Activated naive CD4-positive, alpha-beta T cell treated with anti-CD3 and anti-CD28 coated beads, Interleukin-2, amount 50 U/mL, for 72 hours (primary cell): ENCODE data around the gene TOMM22. TPM values are rescaled to one million over a fixed set of nuclear protein-coding genes. Genes with fewer than 3 reads are reported as not detected.
A peak's percentile ranks its signal among the peaks of the same experiment; 100 is the strongest.

Source experiments
- ATAC-seq, 2 donors: fragments of 150-1000 bp; cut with Tn5 transposase; 2 replicates each; pipeline ENCODE4 v1.10.0; 2021; ENCODE audit warnings: mild to moderate bottlenecking in 2 of 2, moderate library complexity in 2 of 2
- DNase-seq, 2 donors: peaks; one replicate each; pipeline ENCODE4 v3.0.0; 2021 to 2022; ENCODE audit warnings: low spot score in 2 of 2
- H3K27ac Mint-ChIP-seq, 2 donors: one replicate each; pipeline ENCODE4 v1.8.0; 2022; ENCODE audit warnings: mild to moderate bottlenecking in 2 of 2, mixed read lengths in 2 of 2
- H3K36me3 Mint-ChIP-seq, 2 donors: one replicate each; pipeline ENCODE4 v1.8.0; 2022; ENCODE audit warnings: mixed read lengths in 2 of 2
- H3K9me3 Mint-ChIP-seq, 2 donors: one replicate each; pipeline ENCODE4 v1.8.0; 2022; ENCODE audit warnings: mixed read lengths in 2 of 2
- total RNA-seq, 2 donors: library from RNA; stranded (reverse); gene quantifications; one replicate each; pipeline ENCODE4 v1.2.3, GENCODE V29; 2022

TOMM22 gene
- total RNA-seq, 2 donors from 2014 or later, result 116 to 120 TPM

DNA sequence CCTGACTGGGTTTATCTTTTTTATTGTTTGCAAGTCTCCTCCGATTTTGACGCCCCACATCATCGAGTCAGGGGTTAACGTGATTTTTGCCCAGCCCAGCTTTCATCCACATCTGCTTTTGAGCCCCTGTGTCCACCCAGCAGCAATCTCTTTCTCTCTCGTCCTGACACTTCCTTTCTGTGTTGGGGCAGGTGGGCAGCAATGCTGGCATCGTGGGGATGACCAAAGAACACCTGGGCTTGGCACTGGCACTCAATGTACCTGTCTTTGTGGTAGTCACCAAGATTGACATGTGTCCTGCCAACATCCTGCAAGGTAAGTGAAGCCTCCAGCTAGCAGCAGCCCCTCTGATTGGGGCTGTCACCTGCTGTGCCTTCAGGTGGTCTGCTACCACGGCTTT is 39.8 kb downstream of the TOMM22 start:
- no peaks in the 10 kb centered on the region for H3K9me3 Mint-ChIP-seq
- DNase-seq (no peak), ATAC-seq (no peak)
- H3K36me3 Mint-ChIP-seq, result peaks cover 17 to 25% of the 10 kb centered on the region in 2 donors
- peak overlapping the region in 1 of 2 donors; percentile 55 for H3K27ac Mint-ChIP-seq

- no peak for DNase-seq
- Mint-ChIP-seq H3K9me3 (no peaks in the 10 kb centered on the region), H3K36me3 (peaks cover 17 to 19% of the 10 kb centered on the region in 2 donors), H3K27ac (peak overlapping the region in 1 of 2 donors; percentile 55)
- ATAC-seq, result no peak
Measured at GRCh38 chr22:38724176-38724575, 42.4 kb downstream of the TOMM22 start.

DNA sequence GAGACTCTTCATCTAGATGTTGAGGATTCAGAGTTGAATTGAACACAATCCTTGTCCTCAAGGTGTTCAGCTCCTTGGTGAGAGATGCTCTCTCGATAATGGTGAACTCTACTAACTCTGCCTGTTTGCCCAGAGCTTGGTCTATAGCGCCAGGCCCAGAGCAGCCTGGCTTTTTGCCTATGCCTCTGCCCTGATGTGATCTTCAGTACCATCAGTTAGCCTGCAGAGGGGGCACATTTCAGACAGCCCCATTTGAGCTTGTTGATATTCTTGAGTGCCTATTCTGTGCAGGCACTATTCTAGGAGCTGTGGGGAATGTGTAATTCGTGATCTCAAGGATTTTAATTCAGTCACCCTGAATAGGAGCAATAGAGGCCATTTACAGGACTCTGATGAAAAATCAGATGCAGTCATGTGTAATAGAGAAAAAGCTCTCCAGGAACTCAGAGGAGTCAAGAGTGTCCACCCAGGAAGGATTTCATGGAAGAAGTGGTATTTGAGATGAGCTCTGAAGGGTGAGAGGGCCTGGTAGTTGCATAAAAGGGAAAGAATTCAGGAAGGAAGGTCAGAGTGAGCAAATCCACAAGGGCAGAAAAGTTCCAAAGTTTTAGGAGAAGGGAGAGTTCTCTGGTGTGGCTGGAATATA is 43.3 kb downstream of the TOMM22 start:
- Mint-ChIP-seq H3K36me3 (peaks cover 17 to 20% of the 10 kb centered on the region in 2 donors), H3K27ac (peak overlapping the region; percentile 1 to 84), H3K9me3 (no peaks in the 10 kb centered on the region)
- peak in 1 of 2 donors; percentile 38 for DNase-seq
- ATAC-seq, result peak; percentile 24 to 50

DNA sequence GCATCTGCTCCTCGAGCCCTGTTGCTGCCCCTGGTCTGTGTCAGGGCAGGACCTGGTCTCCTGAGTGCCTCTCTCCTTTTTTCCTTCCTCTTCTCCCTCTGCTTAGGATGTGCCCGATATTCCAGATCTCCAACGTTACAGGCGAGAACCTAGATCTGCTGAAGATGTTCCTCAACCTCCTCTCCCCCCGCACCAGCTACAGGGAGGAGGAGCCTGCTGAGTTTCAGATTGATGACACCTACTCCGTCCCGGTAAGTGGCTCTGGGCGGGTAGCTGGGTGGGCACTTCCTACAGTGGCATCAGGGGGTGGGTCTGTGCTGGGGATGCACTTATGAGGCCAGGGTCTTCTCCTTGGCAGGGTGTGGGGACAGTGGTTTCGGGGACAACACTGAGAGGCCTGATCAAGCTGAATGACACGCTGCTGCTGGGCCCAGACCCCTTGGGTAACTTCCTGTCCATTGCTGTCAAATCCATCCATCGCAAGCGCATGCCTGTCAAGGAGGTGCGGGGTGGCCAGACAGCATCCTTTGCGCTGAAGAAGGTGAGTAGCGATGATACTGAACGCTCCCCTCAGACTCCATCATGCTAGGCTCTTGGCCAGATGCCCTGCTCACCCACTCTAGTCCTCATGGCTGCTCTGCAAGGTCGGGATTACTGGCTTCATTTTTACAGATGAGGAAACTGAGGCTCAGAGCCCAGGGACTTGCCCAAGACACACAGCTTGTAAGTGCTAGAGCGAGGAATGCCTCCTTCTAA is 44.3 kb downstream of the TOMM22 start:
- Mint-ChIP-seq H3K9me3 (no peaks in the 10 kb centered on the region), H3K27ac (peak overlapping the region in 1 of 2 donors; percentile 1), H3K36me3 (peaks cover 17 to 25% of the 10 kb centered on the region in 2 donors)
- ATAC-seq (no peak), DNase-seq (peak in 1 of 2 donors; percentile 52)

- peaks cover 11 to 19% of the 10 kb centered on the region in 2 donors for H3K36me3 Mint-ChIP-seq
- ATAC-seq (no peak), DNase-seq (peak in 1 of 2 donors; percentile 51)
- peak overlapping the region; percentile 20 to 44 for H3K27ac Mint-ChIP-seq
- H3K9me3 Mint-ChIP-seq, result no peaks in the 10 kb centered on the region
Measured at GRCh38 chr22:38727123-38727522, 45.4 kb downstream of the TOMM22 start.

- ATAC-seq (no peak), DNase-seq (peak in 1 of 2 donors; percentile 46)
- H3K36me3 Mint-ChIP-seq, result peaks cover 11 to 19% of the 10 kb centered on the region in 2 donors
- peak overlapping the region in 1 of 2 donors; percentile 95 for H3K27ac Mint-ChIP-seq
- no peaks in the 10 kb centered on the region for H3K9me3 Mint-ChIP-seq
Measured at GRCh38 chr22:38727530-38728451, 46.0 kb downstream of the TOMM22 start.

DNA sequence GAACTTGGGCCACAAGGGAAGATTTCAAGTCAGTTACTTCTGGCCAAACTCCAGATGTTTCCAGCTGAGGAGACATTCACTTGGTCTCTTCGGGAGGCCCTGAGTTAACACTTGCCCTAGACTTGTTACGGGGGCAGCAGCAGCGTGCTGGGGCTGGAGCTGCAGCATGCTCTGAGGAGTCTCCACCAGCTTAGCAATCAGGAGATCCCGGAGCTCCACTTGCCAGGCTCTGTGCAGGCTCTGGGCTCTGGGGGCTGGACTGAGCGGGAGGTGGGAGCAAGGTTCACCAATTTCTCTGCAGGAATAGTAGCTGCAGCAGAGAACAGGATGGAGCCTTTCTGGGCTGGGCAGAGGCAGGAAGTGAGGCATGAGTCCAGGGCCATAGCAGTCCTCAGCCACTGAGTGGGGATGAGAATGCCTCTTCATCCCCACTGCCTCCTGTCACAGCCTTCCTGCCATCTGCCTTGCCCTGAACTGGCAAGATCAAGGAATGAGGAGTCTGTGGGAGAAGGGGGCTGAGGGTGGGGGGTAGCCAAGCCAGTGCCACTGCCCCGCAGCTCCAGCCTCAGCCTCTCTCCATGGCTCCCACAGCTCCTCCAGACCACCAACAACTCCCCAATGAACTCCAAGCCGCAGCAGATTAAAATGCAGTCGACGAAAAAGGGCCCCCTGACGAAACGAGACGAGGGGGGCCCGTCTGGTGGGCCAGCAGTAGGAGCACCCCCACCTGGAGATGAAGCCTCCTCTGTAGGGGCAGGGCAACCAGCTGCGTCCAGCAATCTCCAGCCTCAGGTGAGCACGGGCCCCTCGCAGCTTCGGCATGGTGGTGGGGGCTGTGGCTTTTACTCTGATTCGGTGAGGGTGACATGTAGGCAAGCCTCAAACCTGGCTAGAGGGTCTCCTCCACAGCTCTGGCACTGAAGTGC is 47.4 kb downstream of the TOMM22 start:
- DNase-seq, result peak in 1 of 2 donors; percentile 49
- Mint-ChIP-seq H3K36me3 (peaks cover 10 to 17% of the 10 kb centered on the region in 2 donors), H3K27ac (peak overlapping the region; percentile 82 to 95), H3K9me3 (no peaks in the 10 kb centered on the region)
- ATAC-seq, result no peak

GRCh38 chr22:38729946-38730345 is 48.2 kb downstream of the TOMM22 start:
- Mint-ChIP-seq H3K27ac (peak overlapping the region; percentile 91 to 95), H3K9me3 (no peaks in the 10 kb centered on the region), H3K36me3 (peaks cover 7 to 14% of the 10 kb centered on the region in 2 donors)
- ATAC-seq (no peak), DNase-seq (peak in 1 of 2 donors; percentile 40)

DNA sequence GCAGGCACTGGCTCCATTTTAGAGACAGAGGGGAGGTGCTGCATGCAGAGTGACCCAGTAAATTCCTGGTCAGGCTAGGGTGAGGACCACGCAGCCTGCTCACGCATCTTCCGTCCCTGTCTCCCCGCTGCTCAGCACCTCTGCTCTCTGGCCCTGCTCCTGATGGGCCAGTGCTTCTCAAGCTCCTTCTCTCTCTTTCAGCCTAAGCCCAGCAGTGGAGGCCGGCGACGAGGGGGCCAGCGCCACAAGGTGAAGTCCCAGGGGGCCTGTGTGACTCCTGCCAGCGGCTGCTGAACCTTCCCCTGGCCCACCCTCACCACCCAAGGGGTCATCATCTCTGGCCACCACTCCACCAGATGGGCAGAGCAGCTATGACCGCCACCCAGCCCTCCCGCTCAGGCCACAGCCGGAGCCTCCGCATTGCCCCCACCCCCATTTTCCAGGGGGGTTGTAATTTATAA is 48.7 kb downstream of the TOMM22 start:
- Mint-ChIP-seq H3K27ac (peak overlapping the region; percentile 91 to 95), H3K9me3 (no peaks in the 10 kb centered on the region), H3K36me3 (peaks cover 2 to 9% of the 10 kb centered on the region in 2 donors)
- ATAC-seq, result no peak
- DNase-seq, result peak in 1 of 2 donors; percentile 55

DNA sequence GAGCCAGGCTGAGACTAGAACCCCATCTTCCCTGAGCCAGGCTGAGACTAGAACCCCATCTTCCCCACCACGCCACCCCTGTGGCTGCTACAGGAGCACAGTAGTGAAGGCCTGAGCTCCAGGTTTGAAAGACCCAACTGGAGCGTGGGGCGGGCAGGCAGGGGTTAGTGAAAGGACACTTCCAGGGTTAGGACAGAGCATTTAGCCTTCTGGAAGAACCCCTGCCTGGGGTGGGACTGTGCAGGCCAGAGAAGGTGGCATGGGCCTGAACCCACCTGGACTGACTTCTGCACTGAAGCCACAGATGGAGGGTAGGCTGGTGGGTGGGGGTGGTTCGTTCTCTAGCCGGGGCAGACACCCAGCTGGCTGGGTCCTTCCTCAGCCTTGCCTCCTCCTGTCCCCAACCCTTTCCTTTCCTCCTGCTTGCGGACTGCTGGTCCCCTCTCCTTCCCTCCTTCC is 50.0 kb downstream of the TOMM22 start:
- DNase-seq, result peak in 1 of 2 donors; percentile 58
- peak overlapping the region; percentile 94 to 95 for H3K27ac Mint-ChIP-seq
- H3K9me3 Mint-ChIP-seq, result no peaks in the 10 kb centered on the region
- H3K36me3 Mint-ChIP-seq, result peaks cover 0 to 7% of the 10 kb centered on the region in 2 donors
- peak; percentile 4 for ATAC-seq

DNA sequence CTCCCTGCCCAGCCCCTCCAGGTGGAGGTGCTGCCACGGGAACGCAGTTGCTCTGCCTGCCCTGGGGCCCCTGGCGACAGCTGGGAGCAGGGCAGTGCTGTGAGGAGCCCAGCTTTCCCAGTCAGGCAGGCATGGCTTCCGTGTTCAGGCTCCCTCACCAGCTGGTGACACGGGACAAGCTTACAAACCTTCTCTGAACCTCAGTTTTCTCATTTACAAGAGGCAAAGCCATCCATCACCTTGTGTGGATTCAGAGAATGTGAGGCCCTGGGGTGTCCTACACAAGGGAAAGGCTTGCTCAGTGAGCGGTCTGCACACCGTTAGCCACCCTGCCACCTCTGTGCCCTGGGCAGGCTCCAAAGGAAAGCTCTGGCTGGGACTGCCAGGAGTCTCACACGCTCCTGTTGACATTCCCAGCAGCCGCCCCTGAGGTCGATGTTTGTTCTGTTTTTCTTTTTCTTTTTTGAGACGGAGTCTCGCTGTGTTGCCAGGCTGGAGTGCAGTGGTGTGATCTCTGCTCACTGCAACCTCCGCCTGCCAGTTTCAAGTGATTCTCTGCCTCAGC is 50.6 kb downstream of the TOMM22 start:
- peak in 1 of 2 donors; percentile 54 for DNase-seq
- ATAC-seq, result no peak
- peaks cover 0 to 13% of the 10 kb centered on the region in 2 donors for H3K36me3 Mint-ChIP-seq
- H3K9me3 Mint-ChIP-seq, result no peaks in the 10 kb centered on the region
- peak overlapping the region; percentile 94 to 95 for H3K27ac Mint-ChIP-seq

- ATAC-seq (peak; percentile 33 to 42), DNase-seq (peak; percentile 60 to 61)
- no peaks in the 10 kb centered on the region for H3K9me3 Mint-ChIP-seq
- H3K36me3 Mint-ChIP-seq, result peaks cover 0 to 23% of the 10 kb centered on the region in 2 donors
- H3K27ac Mint-ChIP-seq, result peak overlapping the region; percentile 95 to 97
Measured at GRCh38 chr22:38733329-38733723, 51.6 kb downstream of the TOMM22 start.

- H3K27ac Mint-ChIP-seq, result peak overlapping the region; percentile 91 to 95
- peaks cover 0 to 24% of the 10 kb centered on the region in 2 donors for H3K36me3 Mint-ChIP-seq
- ATAC-seq, result peak; percentile 9 to 26
Measured at GRCh38 chr22:38733724-38734381, 52.1 kb downstream of the TOMM22 start.

GRCh38 chr22:38734421-38735100 is 52.8 kb downstream of the TOMM22 start:
- H3K36me3 Mint-ChIP-seq, result peaks cover 1 to 24% of the 10 kb centered on the region in 2 donors

More at GRCh38 chr22:38733724-38734381, 52.1 kb downstream of the TOMM22 start:
- no peaks in the 10 kb centered on the region for H3K9me3 Mint-ChIP-seq
- peak in 1 of 2 donors; percentile 55 for DNase-seq

More at GRCh38 chr22:38734421-38735100, 52.8 kb downstream of the TOMM22 start:
- Mint-ChIP-seq H3K27ac (peak overlapping the region; percentile 91 to 95), H3K9me3 (no peaks in the 10 kb centered on the region)
- peak in 1 of 2 donors; percentile 55 for DNase-seq
- ATAC-seq, result no peak
